ENCODE data around the gene RNF157. TPM values are rescaled to one million over a fixed set of nuclear protein-coding genes. Genes with fewer than 3 reads are reported as not detected.
A peak's percentile ranks its signal among the peaks of the same experiment; 100 is the strongest.
"Not testable (repeated sequence)": the region's sequence is repeated elsewhere in the genome, so short reads cannot be mapped to it uniquely, and the experiment has no call there.

The RNF157 gene
- total and polyA plus RNA-seq, 8 donors: 0.79 to 11.1 (median 8.2) TPM

DNA sequence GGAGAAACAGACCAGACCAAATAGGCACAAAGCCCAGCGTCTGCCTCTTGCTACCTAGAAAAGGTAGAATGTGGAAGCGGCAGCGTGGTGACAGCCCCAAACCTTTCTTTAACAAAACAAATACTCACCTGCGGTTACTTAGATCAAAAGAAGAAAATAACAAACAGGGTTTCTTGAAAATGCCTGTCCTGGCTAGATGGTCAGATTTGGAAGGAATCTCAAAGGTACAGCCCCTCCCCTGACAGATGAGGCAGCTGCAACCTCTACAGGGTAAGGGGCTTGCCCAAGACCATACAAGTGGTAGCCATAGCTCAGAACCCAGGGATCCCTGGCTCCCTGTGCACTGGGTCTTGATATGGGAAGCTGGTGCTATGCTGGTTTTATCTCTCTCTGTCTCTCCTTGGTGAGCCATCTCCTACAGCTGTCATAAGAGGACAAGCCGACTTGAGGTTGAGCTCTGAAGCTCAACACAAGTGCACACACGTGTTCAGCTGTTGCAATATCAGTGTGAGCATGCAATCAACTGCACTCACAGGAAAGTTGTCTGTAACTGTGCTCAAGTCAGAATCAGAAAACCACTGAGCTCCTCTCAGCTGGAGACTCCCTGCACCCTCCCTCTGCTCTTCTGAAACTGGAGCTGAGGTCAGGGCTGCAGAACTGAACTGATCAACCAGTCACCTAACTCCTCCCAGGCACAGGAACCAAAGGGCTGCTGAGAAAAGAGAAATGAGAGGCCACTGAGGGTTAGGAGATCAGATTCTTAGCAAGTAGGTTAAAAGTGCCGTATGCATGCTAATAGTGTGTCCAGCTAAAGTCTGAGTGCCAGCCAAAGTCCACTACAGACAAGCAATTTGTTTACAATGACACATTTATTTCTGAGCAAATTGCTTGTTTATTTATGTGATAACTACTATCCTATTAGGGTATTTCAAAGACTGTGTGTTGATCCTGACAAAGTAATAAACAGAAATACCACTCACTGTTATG, 6.1 kb upstream of the RNF157 start:
- TF ChIP-seq, protein P1, sequence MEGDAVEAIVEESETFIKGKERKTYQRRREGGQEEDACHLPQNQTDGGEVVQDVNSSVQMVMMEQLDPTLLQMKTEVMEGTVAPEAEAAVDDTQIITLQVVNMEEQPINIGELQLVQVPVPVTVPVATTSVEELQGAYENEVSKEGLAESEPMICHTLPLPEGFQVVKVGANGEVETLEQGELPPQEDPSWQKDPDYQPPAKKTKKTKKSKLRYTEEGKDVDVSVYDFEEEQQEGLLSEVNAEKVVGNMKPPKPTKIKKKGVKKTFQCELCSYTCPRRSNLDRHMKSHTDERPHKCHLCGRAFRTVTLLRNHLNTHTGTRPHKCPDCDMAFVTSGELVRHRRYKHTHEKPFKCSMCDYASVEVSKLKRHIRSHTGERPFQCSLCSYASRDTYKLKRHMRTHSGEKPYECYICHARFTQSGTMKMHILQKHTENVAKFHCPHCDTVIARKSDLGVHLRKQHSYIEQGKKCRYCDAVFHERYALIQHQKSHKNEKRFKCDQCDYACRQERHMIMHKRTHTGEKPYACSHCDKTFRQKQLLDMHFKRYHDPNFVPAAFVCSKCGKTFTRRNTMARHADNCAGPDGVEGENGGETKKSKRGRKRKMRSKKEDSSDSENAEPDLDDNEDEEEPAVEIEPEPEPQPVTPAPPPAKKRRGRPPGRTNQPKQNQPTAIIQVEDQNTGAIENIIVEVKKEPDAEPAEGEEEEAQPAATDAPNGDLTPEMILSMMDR (IDR thresholded peaks at IDR 0.05): no peak
- DNase-seq: no peak
- Histone ChIP-seq H3K36me3 (no peaks in the 10 kb centered on the region), H3K27me3 (peaks cover 0 to 35% of the 10 kb centered on the region in 2 donors), H3K9me3 (no peaks in the 10 kb centered on the region), H3K4me1 (peaks cover 2 to 32% of the 10 kb centered on the region in 2 donors), H3K27ac (no peak overlapping the region), H3K4me3 (no peak overlapping the region)
- intact Hi-C loops (cut with DNase I): no loop called here
- peak; percentile 74 for ATAC-seq

DNA sequence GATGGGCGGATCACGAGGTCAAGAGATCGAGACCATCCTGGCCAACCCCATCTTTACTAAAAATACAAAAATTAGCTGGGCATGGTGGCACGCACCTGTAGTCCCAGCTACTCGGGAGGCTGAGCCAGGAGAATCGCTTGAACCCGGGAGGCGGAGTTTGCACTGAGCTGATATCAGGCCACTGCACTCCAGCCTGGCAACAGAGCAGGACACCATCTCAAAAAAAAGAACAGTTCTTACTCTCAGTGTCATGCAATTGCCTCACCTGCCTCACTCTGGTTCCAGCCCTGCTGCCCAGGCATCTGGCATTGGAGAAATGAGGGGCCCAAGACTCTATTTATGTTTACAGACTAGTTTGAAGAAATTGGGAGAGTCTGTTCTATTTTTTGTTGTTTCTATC, 4.4 kb upstream of the RNF157 start:
- H3K4me3 ChIP-seq; ATAC-seq; DNase-seq; H3K27ac ChIP-seq; H3K9me3 ChIP-seq; intact Hi-C loops (cut with DNase I); H3K36me3 ChIP-seq: not testable (repeated sequence)
- H3K27me3 ChIP-seq: peaks cover 2 to 47% of the 10 kb centered on the region in 2 donors
- H3K4me1 ChIP-seq: peaks cover 10 to 32% of the 10 kb centered on the region in 2 donors

DNA sequence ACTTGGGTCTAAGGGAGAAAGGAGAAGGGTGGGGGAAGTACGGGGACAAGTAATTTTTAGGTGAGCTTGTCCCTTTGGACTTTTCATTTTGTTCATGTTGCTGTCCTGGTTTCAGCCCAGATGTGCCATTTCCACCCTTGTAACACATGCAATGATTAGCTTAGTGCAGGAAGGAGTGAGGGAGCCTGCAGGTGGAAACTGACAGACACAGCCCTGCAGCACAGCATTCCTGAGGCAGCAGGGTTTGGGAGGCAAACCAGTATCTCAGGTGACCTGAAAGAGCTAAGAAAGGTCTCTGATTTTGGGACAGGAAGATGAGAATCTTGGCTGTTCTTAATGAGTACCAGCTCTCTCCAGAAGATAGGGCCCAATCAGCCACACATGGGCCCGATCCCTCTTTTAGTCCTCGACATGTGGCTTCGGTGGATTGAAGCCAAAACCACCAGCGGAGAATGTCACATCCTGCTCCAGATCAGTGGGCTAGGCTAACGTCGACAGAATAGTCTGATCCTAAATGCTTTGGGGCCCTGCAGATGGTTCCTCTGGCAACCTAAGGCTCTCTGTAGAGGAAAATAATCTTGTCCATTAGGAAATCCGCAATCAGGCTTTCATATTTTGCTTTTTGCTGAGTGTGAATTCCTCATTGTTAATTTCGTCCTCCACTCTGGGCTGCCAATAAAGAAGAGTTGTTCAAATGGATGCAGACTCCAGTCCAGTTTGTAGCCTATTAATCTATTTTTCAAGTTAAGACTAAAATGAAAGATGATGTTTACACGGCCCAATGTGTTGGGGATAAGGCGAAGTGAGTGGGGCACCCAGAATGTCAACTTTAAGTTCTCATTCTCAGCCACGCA, 3.8 kb upstream of the RNF157 start:
- TF ChIP-seq, protein P1 (IDR thresholded peaks at IDR 0.05): no peak
- Histone ChIP-seq H3K36me3 (no peaks in the 10 kb centered on the region), H3K9me3 (no peaks in the 10 kb centered on the region), H3K27ac (no peak overlapping the region), H3K4me1 (peaks cover 12 to 36% of the 10 kb centered on the region in 2 donors), H3K27me3 (peaks cover 4 to 53% of the 10 kb centered on the region in 2 donors), H3K4me3 (no peak overlapping the region)
- ATAC-seq: no peak
- no peak for DNase-seq
- intact Hi-C loops (cut with DNase I): no loop called here

DNA sequence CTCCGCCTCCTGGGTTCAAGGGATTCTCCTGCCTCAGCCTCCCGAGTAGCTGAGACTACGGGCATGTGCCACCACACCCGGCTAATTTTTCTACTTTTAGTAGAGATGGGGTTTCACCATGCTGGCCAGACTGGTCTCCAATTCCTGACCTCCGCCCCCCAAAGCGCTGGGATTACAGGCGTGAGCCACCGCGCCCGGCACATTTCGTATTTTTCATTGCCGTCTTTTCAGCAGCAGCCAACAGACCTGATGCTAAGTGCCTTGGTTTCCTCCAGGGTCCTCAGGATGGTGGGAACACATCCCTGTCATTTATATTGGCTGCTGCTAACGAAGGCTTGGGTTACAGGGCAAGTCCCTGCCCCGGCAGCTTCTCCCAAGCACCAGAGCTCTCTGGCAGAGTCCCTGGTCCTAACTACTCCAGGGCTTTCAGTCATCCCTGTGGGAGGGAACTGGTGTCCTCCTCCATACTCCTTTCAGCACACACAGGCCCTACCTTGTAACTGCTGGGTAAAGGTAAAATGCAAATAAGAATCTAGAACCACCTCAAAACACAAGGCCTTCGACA, 1.5 kb upstream of the RNF157 start:
- ATAC-seq: no peak
- no peak for DNase-seq
- Histone ChIP-seq H3K9me3 (no peaks in the 10 kb centered on the region), H3K36me3 (no peaks in the 10 kb centered on the region), H3K27me3 (peaks cover 8 to 74% of the 10 kb centered on the region in 2 donors), H3K4me3 (no peak overlapping the region), H3K27ac (no peak overlapping the region), H3K4me1 (peaks cover 12 to 22% of the 10 kb centered on the region in 2 donors)
- TF ChIP-seq, protein P1 (IDR thresholded peaks at IDR 0.05): no peak
- intact Hi-C loops (cut with DNase I): no loop called here

DNA sequence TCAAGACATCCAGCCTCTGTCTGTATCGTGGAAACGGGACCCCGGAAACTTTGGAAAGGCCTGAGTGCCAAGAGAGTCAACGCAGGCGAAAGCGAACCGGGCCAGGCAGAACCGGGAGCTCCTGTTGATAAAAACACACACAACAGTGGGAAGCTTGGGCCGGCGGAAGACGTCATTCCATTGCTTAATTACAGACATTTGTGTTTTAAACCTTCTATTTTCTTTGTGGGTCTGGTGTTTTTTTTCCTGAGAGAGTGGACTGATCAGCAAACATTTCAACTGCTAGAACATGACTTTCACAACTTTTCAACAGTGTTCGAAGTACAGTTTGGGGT, 878 bp upstream of the RNF157 start:
- no peaks in the 10 kb centered on the region for H3K9me3 ChIP-seq
- H3K36me3 ChIP-seq: no peaks in the 10 kb centered on the region
- H3K4me1 ChIP-seq: peaks cover 12 to 16% of the 10 kb centered on the region in 2 donors
- peak overlapping the region; percentile 48 to 49 for H3K4me3 ChIP-seq
- intact Hi-C loops (cut with DNase I): no loop called here
- TF ChIP-seq, protein P1 (IDR thresholded peaks at IDR 0.05): no peak
- ATAC-seq: peak; percentile 17
- peak in 1 of 4 donors; percentile 76 for DNase-seq
- H3K27ac ChIP-seq: no peak overlapping the region
- peaks cover 8 to 74% of the 10 kb centered on the region in 2 donors for H3K27me3 ChIP-seq
